Lung (tissue), 12 donors: ENCODE data around the gene INTS11. TPM values are rescaled to one million over a fixed set of nuclear protein-coding genes. Genes with fewer than 3 reads are reported as not detected.

Experiments used
- ATAC-seq: fragments of 200-7000 bp; cut with Tn5 transposase; one replicate; pipeline ENCODE4 v1.9.1; 2020; ENCODE audit warnings: moderate number of reproducible peaks; ENCODE audit not compliant: insufficient read depth, low FRiP score
- DNase-seq, 3 donors: peaks; one replicate each; pipeline ENCODE4 v3.0.0-alpha.2; 2013 to 2017
- H3K27ac ChIP-seq, 2 donors: one replicate each; pipeline ENCODE4 v1.5.1; 2013; ENCODE audit warnings: mild to moderate bottlenecking in 2 of 2, moderate library complexity in 2 of 2, control low read depth in 1 of 2, inconsistent platforms in 1 of 2, low read depth in 1 of 2, low read length in 1 of 2
- H3K27me3 ChIP-seq, 3 donors: one replicate each; pipeline ENCODE4 v1.5.1; 2013; ENCODE audit warnings: low read length in 2 of 3; ENCODE audit not compliant: control insufficient read depth in 3 of 3, insufficient read depth in 3 of 3
- H3K36me3 ChIP-seq, 4 donors: one replicate each; pipeline ENCODE4 v1.5.1; 2013; ENCODE audit warnings: low read length in 4 of 4, mild to moderate bottlenecking in 1 of 4, moderate library complexity in 1 of 4; ENCODE audit not compliant: control insufficient read depth in 4 of 4, insufficient read depth in 4 of 4
- H3K4me1 ChIP-seq, 5 donors: one replicate each; pipeline ENCODE4 v1.5.1; 2013; ENCODE audit warnings: low read length in 5 of 5, mild to moderate bottlenecking in 2 of 5, moderate library complexity in 1 of 5; ENCODE audit not compliant: control insufficient read depth in 5 of 5, insufficient read depth in 5 of 5
- H3K4me3 ChIP-seq: one replicate; pipeline ENCODE4 v1.5.1; 2013; ENCODE audit warnings: mild to moderate bottlenecking, control low read depth, moderate library complexity
- H3K9ac ChIP-seq, 2 donors: one replicate each; pipeline ENCODE4 v1.5.1; 2013; ENCODE audit warnings: low read length in 2 of 2, control low read depth in 1 of 2; ENCODE audit not compliant: insufficient read depth in 1 of 2
- H3K9me3 ChIP-seq, 4 donors: one replicate each; pipeline ENCODE4 v1.5.1; 2013; ENCODE audit warnings: low read length in 3 of 4, mild to moderate bottlenecking in 1 of 4, moderate library complexity in 1 of 4; ENCODE audit not compliant: control insufficient read depth in 4 of 4, insufficient read depth in 3 of 4
- WGBS, 2 donors: extraction: QIAGEN DNeasy Blood & Tissue Kit; methylation state at CpG; one replicate each; pipeline ENCODE4 v1.1.7; 2013; 5-methylcytosine and 5-hydroxymethylcytosine counted together
- polyA plus RNA-seq, 2 donors: library from polyadenylated mRNA; stranded (reverse); fragments of 200-250 nt; gene quantifications; one replicate each; pipeline ENCODE4 v1.2.1, GENCODE V29; 2013
- total RNA-seq, 2 donors: library from RNA; depleted of rRNA in 1 of 2; stranded (reverse); fragments of >200 nt in 1 of 2; gene quantifications; one replicate each; pipeline ENCODE4 v1.2.1, GENCODE V29; 2014 to 2021
- TF ChIP-seq, protein P1 (sequence below): IDR thresholded peaks from 2 replicates; pipeline ENCODE4 v1.5.1; 2012; ENCODE audit warnings: mild to moderate bottlenecking; ENCODE audit errors: control extremely low read depth, extremely low read depth
- donor health status: control.
- donor health status: control.
- donor health status: Bipolar disorder and iron deficiency.
- donor health status: healthy.
- donor health status: DM: yes; HTN: yes; CAD: no.

INTS11 gene
- total and polyA plus RNA-seq, 4 donors: 89.8 to 130 (median 96.7) TPM

DNA sequence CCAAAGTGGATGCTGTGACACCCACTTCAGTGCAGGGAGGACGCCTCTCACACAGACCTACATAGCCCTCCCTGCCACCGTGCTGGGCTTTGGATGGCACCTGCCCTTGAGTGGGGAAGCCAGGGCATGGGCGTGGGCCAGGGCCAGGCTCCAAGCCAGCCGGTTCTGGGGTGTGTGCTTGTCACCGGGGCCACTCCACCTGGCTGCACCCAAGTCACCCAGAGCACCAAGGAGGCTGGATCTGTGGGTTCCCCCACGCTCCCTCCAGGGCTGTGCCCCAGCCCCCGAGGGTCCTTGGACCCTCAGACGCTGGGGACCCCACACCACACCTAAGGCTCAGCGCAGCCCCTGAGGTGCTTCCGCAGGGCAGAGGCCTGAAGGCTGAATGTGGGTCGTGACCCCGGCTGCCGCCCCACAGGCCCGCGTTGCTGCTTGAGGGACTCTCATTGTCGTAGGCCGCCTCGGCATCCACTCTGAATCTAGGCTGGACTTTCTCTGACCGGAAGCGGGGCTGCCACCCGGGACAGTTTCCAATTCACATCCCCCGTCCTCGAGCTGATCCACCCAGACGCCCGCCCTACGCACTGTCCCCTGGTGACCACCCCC is 32.4 kb upstream of the INTS11 start:
- peak overlapping the region; percentile 23 for H3K4me3 ChIP-seq
- DNase-seq (peak; percentile 48 to 65 (median 60)), ATAC-seq (no peak)
- TF ChIP-seq, protein P1, sequence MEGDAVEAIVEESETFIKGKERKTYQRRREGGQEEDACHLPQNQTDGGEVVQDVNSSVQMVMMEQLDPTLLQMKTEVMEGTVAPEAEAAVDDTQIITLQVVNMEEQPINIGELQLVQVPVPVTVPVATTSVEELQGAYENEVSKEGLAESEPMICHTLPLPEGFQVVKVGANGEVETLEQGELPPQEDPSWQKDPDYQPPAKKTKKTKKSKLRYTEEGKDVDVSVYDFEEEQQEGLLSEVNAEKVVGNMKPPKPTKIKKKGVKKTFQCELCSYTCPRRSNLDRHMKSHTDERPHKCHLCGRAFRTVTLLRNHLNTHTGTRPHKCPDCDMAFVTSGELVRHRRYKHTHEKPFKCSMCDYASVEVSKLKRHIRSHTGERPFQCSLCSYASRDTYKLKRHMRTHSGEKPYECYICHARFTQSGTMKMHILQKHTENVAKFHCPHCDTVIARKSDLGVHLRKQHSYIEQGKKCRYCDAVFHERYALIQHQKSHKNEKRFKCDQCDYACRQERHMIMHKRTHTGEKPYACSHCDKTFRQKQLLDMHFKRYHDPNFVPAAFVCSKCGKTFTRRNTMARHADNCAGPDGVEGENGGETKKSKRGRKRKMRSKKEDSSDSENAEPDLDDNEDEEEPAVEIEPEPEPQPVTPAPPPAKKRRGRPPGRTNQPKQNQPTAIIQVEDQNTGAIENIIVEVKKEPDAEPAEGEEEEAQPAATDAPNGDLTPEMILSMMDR: no peak
- peaks cover 0 to 14% (median 5%) of the 10 kb centered on the region in 4 donors for H3K36me3 ChIP-seq
- H3K9ac ChIP-seq: peak overlapping the region; percentile 55 to 86
- peak overlapping the region in 1 of 2 donors; percentile 74 for H3K27ac ChIP-seq
- WGBS, 2 donors: 31 to 62% methylated on average over 26 of the region's 26 CpGs
- peaks cover 0 to 5% (median 0%) of the 10 kb centered on the region in 4 donors for H3K9me3 ChIP-seq
- peaks cover 0 to 4% (median 0%) of the 10 kb centered on the region in 3 donors for H3K27me3 ChIP-seq
- H3K4me1 ChIP-seq: peaks cover 0 to 44% (median 9%) of the 10 kb centered on the region in 5 donors

DNA sequence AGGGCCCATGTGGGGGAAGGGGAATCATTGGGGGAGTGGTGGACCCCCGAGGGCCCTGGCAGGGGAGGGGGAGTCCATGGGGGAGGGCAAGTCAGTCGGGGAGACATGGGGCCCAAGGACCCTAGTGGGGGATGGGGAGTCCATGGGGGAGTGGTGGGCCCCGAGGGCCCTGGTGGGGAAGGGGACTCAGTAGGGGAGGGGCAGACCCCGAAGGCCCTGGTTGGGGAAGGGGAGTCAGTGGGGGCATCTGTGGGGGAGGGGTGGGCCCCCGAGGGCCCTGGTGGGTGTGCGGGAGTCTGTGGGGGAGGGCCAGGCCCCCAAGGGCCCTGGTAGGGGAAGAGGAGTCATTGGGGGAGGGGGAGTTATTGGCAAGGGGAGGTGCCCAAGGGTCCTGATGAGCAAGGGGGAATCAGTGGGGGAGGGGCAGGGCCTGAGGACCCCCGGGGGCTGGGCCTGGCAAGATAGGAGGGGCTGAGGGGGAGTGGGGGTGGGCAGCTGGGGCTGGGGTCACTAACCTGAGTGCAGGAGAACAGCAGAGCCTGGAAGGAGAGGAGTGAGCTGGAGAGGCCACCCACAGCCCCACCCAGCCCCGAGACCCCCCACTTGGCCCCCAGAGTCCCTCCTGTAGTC is 31.8 kb upstream of the INTS11 start:
- no peak overlapping the region for H3K9ac ChIP-seq

DNA sequence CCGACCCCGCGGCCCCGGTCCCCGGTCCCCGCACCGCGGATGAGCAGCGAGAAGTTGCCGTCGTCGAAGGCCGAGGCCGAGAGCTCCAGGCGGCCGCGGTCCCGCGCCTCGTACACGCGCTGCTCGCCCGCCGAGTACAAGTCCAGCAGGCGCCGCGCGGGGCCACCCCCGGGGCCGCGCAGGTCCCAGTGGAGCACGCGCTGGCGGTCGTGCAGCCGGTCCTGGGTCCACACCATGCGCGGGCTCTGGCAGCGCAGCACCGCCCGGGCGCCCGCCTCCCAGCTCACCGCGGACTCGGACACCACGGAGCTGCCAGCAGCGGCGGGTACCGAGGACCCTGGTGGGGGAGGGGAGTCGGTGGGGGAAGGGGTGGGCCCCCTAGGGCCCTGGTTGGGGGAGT is 31.0 kb upstream of the INTS11 start:
- Histone ChIP-seq H3K27me3 (no peaks in the 10 kb centered on the region), H3K9ac (no peak overlapping the region), H3K27ac (no peak overlapping the region), H3K36me3 (peaks cover 0 to 14% (median 5%) of the 10 kb centered on the region in 4 donors), H3K4me1 (peaks cover 0 to 38% (median 9%) of the 10 kb centered on the region in 5 donors), H3K4me3 (no peak overlapping the region), H3K9me3 (peaks cover 0 to 2% (median 0%) of the 10 kb centered on the region in 4 donors)
- WGBS, 2 donors: 4 to 6% methylated on average over 40 to 52 of the region's 52 CpGs
- DNase-seq (peak; percentile 50 to 78 (median 71)), ATAC-seq (no peak)
- TF ChIP-seq, protein P1: no peak

More for the DNA sequence above, 31.8 kb upstream of the INTS11 start:
- 34 to 46% methylated on average over 6 to 8 of the region's 8 CpGs for WGBS, 2 donors
- TF ChIP-seq, protein P1: no peak
- H3K9me3 ChIP-seq: peaks cover 0 to 5% (median 0%) of the 10 kb centered on the region in 4 donors
- H3K4me1 ChIP-seq: peaks cover 0 to 46% (median 9%) of the 10 kb centered on the region in 5 donors
- peak overlapping the region in 1 of 2 donors; percentile 74 for H3K27ac ChIP-seq
- peaks cover 0 to 14% (median 5%) of the 10 kb centered on the region in 4 donors for H3K36me3 ChIP-seq
- H3K27me3 ChIP-seq: peaks cover 0 to 4% (median 0%) of the 10 kb centered on the region in 3 donors
- ATAC-seq (no peak), DNase-seq (no peak)
- no peak overlapping the region for H3K4me3 ChIP-seq
